Sigmoid colon (tissue), 7 donors: Measurements from ENCODE around the gene PES1. TPM values are rescaled to one million over a fixed set of nuclear protein-coding genes. Genes with fewer than 3 reads are reported as not detected.

Experiments
- DNase-seq: peaks from one replicate; pipeline ENCODE4 v3.0.0-alpha.2; 2019
- H3K27ac ChIP-seq, 4 donors: fragments of 200-600 bp; sonication (generic); one replicate each; pipeline ENCODE4 v1.5.1; 2016 to 2019; ENCODE audit warnings: mild to moderate bottlenecking in 1 of 4
- H3K27me3 ChIP-seq, 3 donors: fragments of 200-600 bp; sonication (generic); one replicate each; pipeline ENCODE4 v1.5.1; 2019; ENCODE audit warnings: mild to moderate bottlenecking in 1 of 3
- H3K36me3 ChIP-seq, 4 donors: fragments of 200-600 bp; sonication (generic); one replicate each; pipeline ENCODE4 v1.5.1; 2016 to 2019
- H3K4me1 ChIP-seq, 4 donors: fragments of 200-600 bp; sonication (generic); one replicate each; pipeline ENCODE4 v1.5.1; 2017 to 2019
- H3K4me3 ChIP-seq, 4 donors: fragments of 200-600 bp; sonication (generic); one replicate each; pipeline ENCODE4 v1.5.1; 2017 to 2019; ENCODE audit warnings: mild to moderate bottlenecking in 2 of 4, moderate library complexity in 1 of 4
- H3K9me3 ChIP-seq, 4 donors: fragments of 200-600 bp in 3 of 4; sonication (generic) in 3 of 4; one replicate each; pipeline versions ENCODE4 v1.5.1 to v1.6.1; 2013 to 2019
- CTCF ChIP-seq, 4 experiments: fragments of 450-650 bp in 3 of 4; fragments of 200-600 bp in 1 of 4; IDR thresholded peaks; one replicate each; pipeline ENCODE4 v1.5.1; 2016 to 2019; ENCODE audit warnings: antibody characterized with exemption in 4 of 4, mild to moderate bottlenecking in 3 of 4, moderate library complexity in 2 of 4
- EP300 ChIP-seq, 4 donors: sonication (generic); formaldehyde crosslinking; IDR thresholded peaks; one replicate each; pipeline ENCODE4 v1.6.1; 2017; ENCODE audit warnings: antibody characterized with exemption in 4 of 4
- POLR2A ChIP-seq, 2 donors: fragments of 450-650 bp; IDR thresholded peaks; one replicate each; pipeline ENCODE4 v1.6.1; 2016; ENCODE audit warnings: antibody characterized with exemption in 2 of 2, mild to moderate bottlenecking in 2 of 2, moderate library complexity in 2 of 2
- POLR2AphosphoS5 ChIP-seq, 4 donors: sonication (generic); formaldehyde crosslinking; IDR thresholded peaks; one replicate each; pipeline ENCODE4 v1.6.1; 2017; ENCODE audit warnings: antibody characterized with exemption in 4 of 4
- WGBS, 2 donors: extraction: QIAGEN DNeasy Blood & Tissue Kit; methylation state at CpG; one replicate each; pipeline ENCODE4 v1.1.7; 2013; 5-methylcytosine and 5-hydroxymethylcytosine counted together
- intact Hi-C: fragments of 100-400 bp; cut with DNase I; formaldehyde crosslinking; loops from one replicate; pipeline ENCODE4 v1.15.1; 2023
- polyA plus RNA-seq, 3 donors: library from polyadenylated mRNA; stranded (reverse); fragments of 200-250 nt; gene quantifications; one replicate each; pipeline ENCODE4 v1.2.3, GENCODE V29; 2013
- total RNA-seq, 4 donors: library from RNA; depleted of rRNA; stranded (reverse); fragments of >200 nt; gene quantifications; one replicate each; pipeline ENCODE4 v1.1.0, GENCODE V29; 2016
- donor health status: healthy with polysubstance abuse.
- donor health status: Bipolar disorder and iron deficiency.
- donor health status: healthy.

PES1 gene
- total and polyA plus RNA-seq, 7 donors = 25.0 to 64.8 (median 41.3) TPM

DNA sequence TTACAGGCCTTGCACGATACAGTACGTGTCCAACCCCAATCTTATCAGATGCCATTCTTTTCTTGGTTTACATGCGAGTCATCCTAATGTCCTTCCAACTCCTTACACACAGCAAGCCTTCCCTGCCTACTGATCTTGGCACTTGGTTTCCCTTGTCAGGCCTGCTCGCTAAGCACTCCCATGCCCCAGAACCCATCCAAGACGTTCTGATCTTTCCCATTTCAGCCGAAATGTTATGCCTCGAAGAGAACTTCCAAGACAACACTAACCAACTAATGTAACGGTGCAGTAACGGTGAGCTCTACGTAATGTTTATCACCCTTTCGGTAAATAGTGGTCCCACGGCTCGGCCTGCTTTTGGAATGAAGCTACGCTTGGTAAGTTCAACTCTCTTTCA is 521 bp downstream of the PES1 start:
- peaks cover 23 to 34% (median 31%) of the 10 kb centered on the region in 4 donors for H3K36me3 ChIP-seq
- WGBS, 2 donors = 4 to 6% methylated on average over 14 of the region's 14 CpGs
- no peak for DNase-seq
- H3K27me3 ChIP-seq = no peaks in the 10 kb centered on the region
- peak overlapping the region; percentile 72 to 84 (median 76) for H3K27ac ChIP-seq
- intact Hi-C loops = no loop called here
- peaks cover 0 to 22% (median 19%) of the 10 kb centered on the region in 4 donors for H3K4me1 ChIP-seq
- TF ChIP-seq POLR2AphosphoS5 (IDR thresholded peaks at IDR 0.05) = no peak
- TF ChIP-seq CTCF (IDR thresholded peaks at IDR 0.05) = no peak
- TF ChIP-seq EP300 (IDR thresholded peaks at IDR 0.05) = no peak
- no peak for TF ChIP-seq POLR2A (IDR thresholded peaks at IDR 0.05)
- no peaks in the 10 kb centered on the region for H3K9me3 ChIP-seq
- H3K4me3 ChIP-seq = peak overlapping the region; percentile 59 to 77 (median 74)

DNA sequence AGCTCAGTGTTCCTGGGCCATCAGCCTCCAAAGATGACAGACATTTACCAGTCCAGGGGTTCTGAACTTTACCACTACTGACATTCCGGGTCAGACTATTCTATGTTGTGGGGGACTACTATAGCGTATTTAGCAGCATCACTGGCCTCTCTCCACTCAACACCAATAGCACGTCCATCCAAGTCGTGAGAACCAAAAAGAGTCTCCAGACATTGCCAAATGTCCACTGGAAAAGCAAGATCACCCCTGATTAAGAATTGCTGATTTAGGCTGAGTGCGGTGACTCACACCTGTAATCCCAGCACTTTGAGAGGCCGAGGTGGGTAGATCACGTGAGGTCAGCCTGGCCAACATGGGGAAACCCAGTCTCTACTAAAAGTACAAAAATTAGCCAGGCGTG is 5.3 kb downstream of the PES1 start:
- intact Hi-C loops = no loop called here
- Histone ChIP-seq H3K27me3 (no peaks in the 10 kb centered on the region), H3K4me1 (peaks cover 0 to 17% (median 16%) of the 10 kb centered on the region in 4 donors), H3K27ac (no peak overlapping the region), H3K9me3 (no peaks in the 10 kb centered on the region), H3K4me3 (no peak overlapping the region), H3K36me3 (peaks cover 70 to 82% (median 76%) of the 10 kb centered on the region in 4 donors)
- 96% methylated on average over 8 of the region's 8 CpGs for WGBS, 2 donors
- no peak for TF ChIP-seq POLR2AphosphoS5 (IDR thresholded peaks at IDR 0.05)
- no peak for TF ChIP-seq CTCF (IDR thresholded peaks at IDR 0.05)
- TF ChIP-seq POLR2A (IDR thresholded peaks at IDR 0.05) = no peak
- TF ChIP-seq EP300 (IDR thresholded peaks at IDR 0.05) = no peak
- no peak for DNase-seq

DNA sequence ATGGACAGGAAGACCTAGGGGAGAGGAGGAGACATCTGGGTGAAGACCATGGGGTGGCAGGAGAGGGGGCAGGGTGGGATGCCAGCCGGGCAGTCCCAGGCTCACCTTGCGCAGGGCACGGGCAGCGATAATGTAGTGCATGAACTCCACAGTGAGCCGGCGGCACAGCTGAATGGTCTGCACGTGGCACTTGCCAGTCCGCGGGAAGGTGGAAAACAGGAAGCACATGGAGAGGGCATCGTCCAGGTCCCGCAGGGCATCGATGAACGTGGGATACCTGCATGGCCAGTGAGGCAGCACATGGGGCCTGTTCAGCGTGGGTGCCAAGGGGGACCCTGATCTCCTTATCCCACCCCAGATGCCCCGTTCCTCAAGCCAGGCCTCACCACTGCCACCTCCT is 7.3 kb downstream of the PES1 start:
- H3K36me3 ChIP-seq = peaks cover 89 to 100% (median 96%) of the 10 kb centered on the region in 4 donors
- H3K27me3 ChIP-seq = no peaks in the 10 kb centered on the region
- H3K9me3 ChIP-seq = no peaks in the 10 kb centered on the region
- no peak for TF ChIP-seq POLR2A (IDR thresholded peaks at IDR 0.05)
- no peak for TF ChIP-seq CTCF (IDR thresholded peaks at IDR 0.05)
- no peak for TF ChIP-seq EP300 (IDR thresholded peaks at IDR 0.05)
- intact Hi-C loops = no loop called here
- no peak overlapping the region for H3K27ac ChIP-seq
- H3K4me1 ChIP-seq = no peaks in the 10 kb centered on the region
- no peak for DNase-seq
- 95 to 96% methylated on average over 15 of the region's 15 CpGs for WGBS, 2 donors
- H3K4me3 ChIP-seq = no peak overlapping the region

DNA sequence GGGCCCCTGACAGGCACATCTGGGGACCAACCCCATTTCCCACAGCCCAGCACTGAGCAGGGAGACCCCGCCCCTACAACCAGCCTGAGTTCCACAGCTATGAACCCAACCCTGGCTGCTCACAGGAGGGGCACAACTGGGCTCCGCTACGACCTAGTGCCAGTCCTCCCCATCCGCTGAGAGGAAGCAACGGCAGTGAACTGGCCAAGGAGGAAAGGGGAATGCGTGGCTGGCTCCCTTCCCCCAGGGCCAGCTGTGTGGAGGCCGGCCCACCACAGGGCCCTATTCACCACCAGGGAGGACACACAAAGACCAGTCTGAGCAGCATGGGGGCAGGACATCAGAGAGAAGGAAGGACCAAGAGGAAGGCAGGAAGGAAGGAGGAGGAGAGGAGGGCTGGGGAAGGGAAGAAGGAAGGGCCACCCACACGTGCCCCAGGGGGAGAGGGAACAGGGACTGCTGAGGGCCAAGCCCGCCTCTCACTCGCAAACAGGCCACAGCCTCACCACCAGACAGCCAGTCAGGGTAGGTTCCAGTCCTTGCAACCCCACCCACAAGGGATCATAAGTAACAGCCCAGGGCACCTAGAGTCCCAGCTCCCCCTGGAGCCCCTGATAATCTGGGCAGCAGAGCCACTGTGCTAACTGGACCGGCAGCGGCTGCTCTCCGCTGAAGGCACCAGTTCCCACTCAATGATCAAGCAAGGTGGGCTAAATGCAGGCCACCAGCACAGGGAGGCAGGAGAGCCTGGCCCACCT is 8.7 kb downstream of the PES1 start:
- Histone ChIP-seq H3K27me3 (no peaks in the 10 kb centered on the region), H3K9me3 (no peaks in the 10 kb centered on the region), H3K4me3 (no peak overlapping the region), H3K36me3 (peaks cover 97 to 100% (median 98%) of the 10 kb centered on the region in 4 donors), H3K4me1 (no peaks in the 10 kb centered on the region), H3K27ac (no peak overlapping the region)
- 83 to 86% methylated on average over 13 of the region's 13 CpGs for WGBS, 2 donors
- intact Hi-C loops = no loop called here
- no peak for TF ChIP-seq CTCF (IDR thresholded peaks at IDR 0.05)
- no peak for TF ChIP-seq POLR2A (IDR thresholded peaks at IDR 0.05)
- no peak for TF ChIP-seq POLR2AphosphoS5 (IDR thresholded peaks at IDR 0.05)
- no peak for TF ChIP-seq EP300 (IDR thresholded peaks at IDR 0.05)
- no peak for DNase-seq
